PC-3 (cell line): ENCODE data around the gene SRGAP1. TPM values are rescaled to one million over a fixed set of nuclear protein-coding genes. Genes with fewer than 3 reads are reported as not detected.
A peak's percentile ranks its signal among the peaks of the same experiment; 100 is the strongest.

ENCODE experiments used
- ATAC-seq: fragments of 200-7000 bp; cut with Tn5 transposase; 2 replicates; pipeline ENCODE4 v1.9.1; 2020; ENCODE audit warnings: mild to moderate bottlenecking, moderate library complexity
- BruUV-seq: library from RNA; stranded (reverse); fragments of 400-500 nt; replicated peaks from 2 replicates; lab custom pipeline; 2021; lab: Mats Ljungman, UMichigan
- CTCF ChIA-PET: fragments of 300-600 bp; sonication (Branson Sonifier 250); formaldehyde crosslinking; loops from one replicate; lab custom pipeline; 2022; ENCODE audit warnings: antibody characterized with exemption; lab: Charles Lee
- POLR2A ChIA-PET: fragments of 300-600 bp; sonication (Branson Sonifier 250); formaldehyde crosslinking; loops from one replicate; lab custom pipeline; 2022; ENCODE audit warnings: antibody characterized with exemption; ENCODE audit not compliant: unreplicated experiment; lab: Charles Lee
- DNase-seq: peaks from one replicate; pipeline ENCODE4 v3.0.0-alpha.2; 2015
- H2AFZ ChIP-seq: fragments of 300-600 bp; sonication (generic); 2 replicates; pipeline ENCODE4 v1.6.0; 2016; ENCODE audit warnings: antibody characterized with exemption, low read length
- H3F3A ChIP-seq: fragments of 300-600 bp; sonication (generic); one replicate; pipeline ENCODE4 v1.6.0; 2017; ENCODE audit warnings: antibody characterized with exemption, low read length, control low read depth, mild to moderate bottlenecking; ENCODE audit not compliant: unreplicated experiment
- H3K27ac ChIP-seq: fragments of 300-600 bp; sonication (generic); 2 replicates; pipeline ENCODE4 v1.5.1; 2016; ENCODE audit warnings: mild to moderate bottlenecking, low read length
- H3K27me3 ChIP-seq: fragments of 300-600 bp; sonication (generic); 2 replicates; pipeline ENCODE4 v1.6.1; 2016; ENCODE audit warnings: low read length, mixed read lengths
- H3K36me3 ChIP-seq: fragments of 300-600 bp; sonication (generic); 2 replicates; pipeline ENCODE4 v1.6.1; 2016; ENCODE audit warnings: low read depth, mixed run types, low read length, mixed read lengths
- H3K4me1 ChIP-seq: fragments of 300-600 bp; sonication (generic); 2 replicates; pipeline ENCODE4 v1.5.1; 2016; ENCODE audit warnings: low read length; ENCODE audit not compliant: insufficient read depth
- H3K4me2 ChIP-seq: fragments of 300-600 bp; sonication (generic); 2 replicates; pipeline ENCODE4 v1.6.0; 2016; ENCODE audit warnings: low read length
- H3K4me3 ChIP-seq: fragments of 300-600 bp; sonication (generic); 2 replicates; pipeline ENCODE4 v1.5.1; 2016; ENCODE audit warnings: mild to moderate bottlenecking, low read length, mixed read lengths
- H3K79me2 ChIP-seq: fragments of 300-600 bp; sonication (generic); 2 replicates; pipeline ENCODE4 v1.6.1; 2017; ENCODE audit warnings: low read length, mixed read lengths
- H3K9ac ChIP-seq: fragments of 300-600 bp; sonication (generic); 2 replicates; pipeline ENCODE4 v1.6.0; 2016; ENCODE audit warnings: mild to moderate bottlenecking, low read length
- H3K9me2 ChIP-seq: fragments of 300-600 bp; sonication (generic); replicated peaks from 2 replicates; pipeline ENCODE4 v1.6.1; 2016; ENCODE audit warnings: mixed run types, low read length, mixed read lengths
- H3K9me3 ChIP-seq: fragments of 300-600 bp; sonication (generic); 2 replicates; pipeline ENCODE4 v1.6.1; 2016; ENCODE audit warnings: low read length, mixed read lengths
- H4K20me1 ChIP-seq: fragments of 300-600 bp; sonication (generic); 2 replicates; pipeline ENCODE4 v1.6.1; 2016; ENCODE audit warnings: low read length, mixed read lengths
- EZH2 ChIP-seq: fragments of 300-600 bp; sonication (generic); IDR thresholded peaks from one replicate; pipeline ENCODE4 v1.6.1; 2017; ENCODE audit warnings: antibody characterized with exemption, mild to moderate bottlenecking, low read length; ENCODE audit not compliant: unreplicated experiment
- EZH2phosphoT487 ChIP-seq: fragments of 300-600 bp; sonication (generic); IDR thresholded peaks from 2 replicates; pipeline ENCODE4 v1.6.1; 2018; ENCODE audit warnings: mild to moderate bottlenecking, antibody characterized with exemption, low read length, borderline replicate concordance
- intact Hi-C: fragments of 100-400 bp; cut with micrococcal nuclease; formaldehyde crosslinking; loops from 2 replicates; pipeline ENCODE4 v1.9.0; 2023
- total RNA-seq: library from RNA; depleted of rRNA; stranded (reverse); fragments of >200 nt; gene quantifications from 2 replicates; pipeline ENCODE4 v1.2.3, GENCODE V29; 2014
- TF ChIP-seq, protein P1 (sequence below): fragments of 300-600 bp; sonication (generic); conservative IDR thresholded peaks from 2 replicates; pipeline ENCODE4 v1.5.1; 2017; ENCODE audit warnings: antibody characterized with exemption, low read depth, mild to moderate bottlenecking, low read length

Gene SRGAP1
- total RNA-seq, 1 experiment from 2014 or later = 11.0 TPM

DNA sequence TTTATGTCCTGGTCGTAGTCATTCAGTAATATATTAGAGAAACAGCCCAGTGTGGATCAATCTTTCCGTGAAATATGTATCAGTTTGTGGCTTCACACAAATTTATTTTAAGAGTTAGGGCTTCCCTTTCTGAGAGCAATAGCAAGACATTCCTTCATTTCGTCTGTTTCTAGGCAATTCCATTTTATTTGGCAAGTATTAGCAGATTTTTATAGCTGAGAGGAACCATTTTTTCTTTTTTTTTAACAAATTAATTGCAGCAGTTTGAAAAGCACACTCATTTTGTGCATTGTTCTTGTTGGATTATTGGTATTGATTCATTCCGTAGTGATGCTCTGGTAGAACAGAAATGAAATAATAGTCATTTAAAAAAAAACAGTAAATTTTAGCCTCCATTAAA lies 132.9 kb downstream of the SRGAP1 start:
- intact Hi-C loops = loop anchor here (5.0 to 10.0 kb wide), 2 partner anchors 130 to 277 kb away; no protein-coding TSS in a partner anchor
- ATAC-seq (peak; percentile 7; the same call in 1 of the 2 replicates), DNase-seq (peak; percentile 13)
- BruUV-seq = no TSS peak
- Histone ChIP-seq H3K4me3 (no peak overlapping the region), H3K9me3 (no peaks in the 10 kb centered on the region), H3K79me2 (peaks cover 83% of the 10 kb centered on the region), H3F3A (peaks cover 3% of the 10 kb centered on the region), H4K20me1 (no peaks in the 10 kb centered on the region), H3K27me3 (no peaks in the 10 kb centered on the region), H2AFZ (no peak overlapping the region), H3K4me2 (peak overlapping the region; percentile 55), H3K9me2 (no peaks in the 10 kb centered on the region), H3K9ac (no peak overlapping the region), H3K27ac (peak overlapping the region; percentile 63), H3K4me1 (peaks cover 45% of the 10 kb centered on the region), H3K36me3 (no peaks in the 10 kb centered on the region)
- TF ChIP-seq EZH2 (no peak), EZH2phosphoT487 (no peak)
- TF ChIP-seq, protein P1, sequence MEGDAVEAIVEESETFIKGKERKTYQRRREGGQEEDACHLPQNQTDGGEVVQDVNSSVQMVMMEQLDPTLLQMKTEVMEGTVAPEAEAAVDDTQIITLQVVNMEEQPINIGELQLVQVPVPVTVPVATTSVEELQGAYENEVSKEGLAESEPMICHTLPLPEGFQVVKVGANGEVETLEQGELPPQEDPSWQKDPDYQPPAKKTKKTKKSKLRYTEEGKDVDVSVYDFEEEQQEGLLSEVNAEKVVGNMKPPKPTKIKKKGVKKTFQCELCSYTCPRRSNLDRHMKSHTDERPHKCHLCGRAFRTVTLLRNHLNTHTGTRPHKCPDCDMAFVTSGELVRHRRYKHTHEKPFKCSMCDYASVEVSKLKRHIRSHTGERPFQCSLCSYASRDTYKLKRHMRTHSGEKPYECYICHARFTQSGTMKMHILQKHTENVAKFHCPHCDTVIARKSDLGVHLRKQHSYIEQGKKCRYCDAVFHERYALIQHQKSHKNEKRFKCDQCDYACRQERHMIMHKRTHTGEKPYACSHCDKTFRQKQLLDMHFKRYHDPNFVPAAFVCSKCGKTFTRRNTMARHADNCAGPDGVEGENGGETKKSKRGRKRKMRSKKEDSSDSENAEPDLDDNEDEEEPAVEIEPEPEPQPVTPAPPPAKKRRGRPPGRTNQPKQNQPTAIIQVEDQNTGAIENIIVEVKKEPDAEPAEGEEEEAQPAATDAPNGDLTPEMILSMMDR = no peak
- ChIA-PET POLR2A (interaction anchor here (0.6 kb wide), 1 partner anchor 604 kb away, joined by 3 read pairs; no protein-coding TSS in a partner anchor), CTCF (interaction anchor here (0.6 kb wide), 1 partner anchor 11 kb away, joined by 6 read pairs; no protein-coding TSS in a partner anchor)

DNA sequence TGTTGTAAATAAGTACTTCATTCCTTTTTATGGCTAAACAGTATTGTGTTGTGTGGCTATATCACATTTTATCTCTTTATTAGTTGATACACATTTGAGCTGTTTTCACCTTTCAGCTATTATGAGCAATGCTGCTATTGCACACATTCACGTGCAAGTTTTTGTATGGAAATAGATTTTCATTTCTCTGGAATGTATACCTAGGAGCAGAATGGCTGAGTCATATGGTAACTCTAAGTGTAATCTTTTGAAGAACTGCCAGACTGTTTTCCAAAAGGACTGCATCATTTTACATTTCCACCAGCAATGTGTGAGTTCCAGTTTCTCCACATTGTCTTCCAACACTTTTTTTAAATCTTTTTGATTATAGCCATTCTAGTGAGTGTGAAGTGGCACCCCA lies 134.0 kb downstream of the SRGAP1 start:
- Histone ChIP-seq H3F3A (peaks cover 3% of the 10 kb centered on the region), H3K27ac (peak overlapping the region; percentile 63), H3K27me3 (no peaks in the 10 kb centered on the region), H3K36me3 (no peaks in the 10 kb centered on the region), H4K20me1 (0 out of 2 replicates have a peak, but pooled peaks cover 5% of the 10 kb centered on the region), H2AFZ (no peak overlapping the region), H3K79me2 (peaks cover 80% of the 10 kb centered on the region), H3K4me1 (peaks cover 54% of the 10 kb centered on the region), H3K4me3 (no peak overlapping the region), H3K9me2 (no peaks in the 10 kb centered on the region), H3K4me2 (peak overlapping the region; percentile 55), H3K9ac (no peak overlapping the region; the same call in 1 of the 2 replicates), H3K9me3 (no peaks in the 10 kb centered on the region)
- intact Hi-C loops = loop anchor here (1.0 to 10.0 kb wide), 4 partner anchors 60 to 276 kb away; no protein-coding TSS in a partner anchor
- no TSS peak for BruUV-seq
- ATAC-seq = peak; percentile 79
- CTCF ChIA-PET = no interaction called here
- DNase-seq = peak; percentile 96
- TF ChIP-seq, protein P1 = no peak
- TF ChIP-seq EZH2 = no peak
- TF ChIP-seq EZH2phosphoT487 = no peak
- POLR2A ChIA-PET = interaction anchor here (0.7 kb wide), 1 partner anchor 86 kb away, joined by 3 read pairs; no protein-coding TSS in a partner anchor

DNA sequence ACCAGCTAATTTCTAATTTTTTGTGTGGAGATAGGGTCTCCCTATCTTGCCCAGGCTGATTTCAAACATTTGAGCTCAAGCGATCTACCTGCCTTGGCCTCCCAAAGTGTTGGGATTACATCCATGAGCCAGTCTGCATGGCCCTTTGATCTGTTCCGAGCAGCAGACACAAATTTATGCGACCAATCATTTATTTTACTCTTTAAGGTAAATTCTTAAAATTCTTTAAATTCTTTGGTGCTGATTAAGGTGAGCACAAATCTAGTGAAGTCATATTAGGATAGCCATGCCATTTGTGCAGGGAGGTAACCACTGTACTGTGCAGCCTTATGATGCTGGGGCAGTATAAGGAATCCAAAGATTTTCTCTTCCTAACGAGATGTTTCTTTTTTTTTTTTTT lies 135.7 kb downstream of the SRGAP1 start:
- peaks cover 4% of the 10 kb centered on the region; the same call in 1 of the 2 replicates for H3K36me3 ChIP-seq
- 0 out of 2 replicates have a peak overlapping the region, but pooled peaks have one; percentile 1 for H3K4me2 ChIP-seq
- peaks cover 71% of the 10 kb centered on the region for H3K79me2 ChIP-seq
- ATAC-seq (no peak; the same call in 1 of the 2 replicates), DNase-seq (peak; percentile 58)
- H3F3A ChIP-seq = peaks cover 3% of the 10 kb centered on the region
- H3K27ac ChIP-seq = no peak overlapping the region
- H3K4me1 ChIP-seq = peaks cover 54% of the 10 kb centered on the region
- no peak for TF ChIP-seq EZH2
- no peak for TF ChIP-seq EZH2phosphoT487
- TF ChIP-seq, protein P1 = no peak
- POLR2A ChIA-PET = no interaction called here
- H3K9me2 ChIP-seq = no peaks in the 10 kb centered on the region
- H3K4me3 ChIP-seq = no peak overlapping the region
- intact Hi-C loops = no loop called here
- no peak overlapping the region for H2AFZ ChIP-seq
- CTCF ChIA-PET = no interaction called here
- H3K9ac ChIP-seq = no peak overlapping the region
- no peaks in the 10 kb centered on the region for H3K27me3 ChIP-seq
- no TSS peak for BruUV-seq
- H4K20me1 ChIP-seq = 0 out of 2 replicates have a peak, but pooled peaks cover 5% of the 10 kb centered on the region
- no peaks in the 10 kb centered on the region for H3K9me3 ChIP-seq
